ENCODE data around the gene GSN. TPM values are rescaled to one million over a fixed set of nuclear protein-coding genes. Genes with fewer than 3 reads are reported as not detected.

The GSN gene
- total and polyA plus RNA-seq, 4 donors = 18.8 to 402 (median 51.6) TPM

GRCh38 chr9:121317737-121318630, 50.0 kb downstream of the GSN start:
- no peak for DNase-seq (ENCODE audit: low spot score)
- no peaks in the 10 kb centered on the region for H3K27me3 ChIP-seq (ENCODE audit: control insufficient read depth in 4 of 4, insufficient read depth in 4 of 4, low read length in 3 of 4)
- H3K36me3 ChIP-seq (ENCODE audit: control insufficient read depth in 4 of 4, insufficient read depth in 3 of 4, low read depth in 1 of 4, low read length in 3 of 4) = peaks cover 0 to 6% (median 2%) of the 10 kb centered on the region in 4 donors
- no peak overlapping the region for H3K4me3 ChIP-seq (ENCODE audit: low read depth in 1 of 3, low read length in 3 of 3)
- peak overlapping the region in 1 of 2 donors; percentile 21 for H3K27ac ChIP-seq (ENCODE audit: low read depth in 1 of 2, low read length in 2 of 2)
- 40% methylated on average over 6 of the region's 6 CpGs for WGBS
- peaks cover 0 to 34% (median 22%) of the 10 kb centered on the region in 4 donors for H3K4me1 ChIP-seq (ENCODE audit: control insufficient read depth in 4 of 4, insufficient read depth in 4 of 4, low read length in 3 of 4)
- no peaks in the 10 kb centered on the region for H3K9me3 ChIP-seq (ENCODE audit: control insufficient read depth in 4 of 4, low read length in 3 of 4)
- no peak overlapping the region for H3K9ac ChIP-seq (ENCODE audit: low read depth in 1 of 2, low read length in 2 of 2)
- TF ChIP-seq CTCF (IDR thresholded peaks at IDR 0.05; ENCODE audit: low read depth, low read length, missing input control) (no peak), NR2F2 (IDR thresholded peaks at IDR 0.05) (no peak), ATF3 (IDR thresholded peaks at IDR 0.05) (no peak), RXRA (IDR thresholded peaks at IDR 0.05) (peak; percentile 34 to 41), SP1 (IDR thresholded peaks at IDR 0.05) (peak; percentile 54), RAD21 (IDR thresholded peaks at IDR 0.05) (peak; percentile 55 to 65), HNF4G (IDR thresholded peaks at IDR 0.05) (peak; percentile 63), JUND (IDR thresholded peaks at IDR 0.05) (peak; percentile 23 to 36), FOXA1 (IDR thresholded peaks at IDR 0.05) (no peak), EGR1 (IDR thresholded peaks at IDR 0.05; ENCODE audit: low read depth in 2 of 2) (no peak), FOXA2 (IDR thresholded peaks at IDR 0.05) (no peak), REST (IDR thresholded peaks at IDR 0.05) (no peak), HNF4A (conservative IDR thresholded peaks at IDR 0.05) (peak; percentile 77 to 85)

GRCh38 chr9:121318631-121319382, 50.8 kb downstream of the GSN start:
- peaks cover 0 to 6% (median 1%) of the 10 kb centered on the region in 4 donors for H3K36me3 ChIP-seq (ENCODE audit: control insufficient read depth in 4 of 4, insufficient read depth in 3 of 4, low read depth in 1 of 4, low read length in 3 of 4)
- TF ChIP-seq EGR1 (IDR thresholded peaks at IDR 0.05; ENCODE audit: low read depth in 2 of 2) (no peak), SP1 (IDR thresholded peaks at IDR 0.05) (no peak), ZBTB33 (IDR thresholded peaks at IDR 0.05) (no peak), HNF4G (IDR thresholded peaks at IDR 0.05) (no peak), MAX (IDR thresholded peaks at IDR 0.05) (no peak), RXRA (IDR thresholded peaks at IDR 0.05) (no peak)
- no peak overlapping the region for H3K27ac ChIP-seq (ENCODE audit: low read depth in 1 of 2, low read length in 2 of 2)
- no peaks in the 10 kb centered on the region for H3K9me3 ChIP-seq (ENCODE audit: control insufficient read depth in 4 of 4, low read length in 3 of 4)
- no peak overlapping the region for H3K9ac ChIP-seq (ENCODE audit: low read depth in 1 of 2, low read length in 2 of 2)
- 93% methylated on average over 19 of the region's 19 CpGs for WGBS
- no peaks in the 10 kb centered on the region for H3K27me3 ChIP-seq (ENCODE audit: control insufficient read depth in 4 of 4, insufficient read depth in 4 of 4, low read length in 3 of 4)
- peaks cover 0 to 35% (median 23%) of the 10 kb centered on the region in 4 donors for H3K4me1 ChIP-seq (ENCODE audit: control insufficient read depth in 4 of 4, insufficient read depth in 4 of 4, low read length in 3 of 4)
- DNase-seq (ENCODE audit: low spot score) = no peak
- H3K4me3 ChIP-seq (ENCODE audit: low read depth in 1 of 3, low read length in 3 of 3) = no peak overlapping the region
